ENCODE measurements around the gene C9orf50.

Gene C9orf50

GRCh38 chr9:129641750-129642585 lies 21.1 kb upstream of the C9orf50 start, which contains the start of gene ASB6 (continued):
- TF ChIP-seq ZBTB11 (tag by site-specific recombination; conservative IDR thresholded peaks at IDR 0.05; ENCODE audit: low read depth) (peak; percentile 97), ZNF366 (tag by site-specific recombination; conservative IDR thresholded peaks at IDR 0.05) (no peak), REPIN1 (tag by site-specific recombination; IDR thresholded peaks at IDR 0.05; ENCODE audit: low read depth) (peak; percentile 56; the same call in 1 of the 2 replicates), SETDB1 (IDR thresholded peaks at IDR 0.05; ENCODE audit: insufficient read length, low read length) (no peak), ZNF175 (tag by site-specific recombination; IDR thresholded peaks at IDR 0.05) (no peak), ZNF133 (tag by site-specific recombination; IDR thresholded peaks at IDR 0.05) (no peak), ZSCAN23 (tag by site-specific recombination; IDR thresholded peaks at IDR 0.05) (0 out of 2 replicates have a peak, but pooled peaks have one; percentile 33), ZNF112 (tag by site-specific recombination; IDR thresholded peaks at IDR 0.05) (no peak), ZNF658 (tag by site-specific recombination; IDR thresholded peaks at IDR 0.05) (no peak), ZNF221 (tag by site-specific recombination; IDR thresholded peaks at IDR 0.05; ENCODE audit: borderline replicate concordance) (no peak), KLF16 (tag by site-specific recombination; IDR thresholded peaks at IDR 0.05) (peak; percentile 95), ZNF404 (tag by site-specific recombination; IDR thresholded peaks at IDR 0.05) (no peak), OVOL3 (tag by site-specific recombination; IDR thresholded peaks at IDR 0.05) (no peak), ZBTB8A (tag by site-specific recombination; IDR thresholded peaks at IDR 0.05) (peak; percentile 86), ZNF670 (tag by site-specific recombination; IDR thresholded peaks at IDR 0.05; ENCODE audit: low read depth) (no peak), YY2 (tag by site-specific recombination; IDR thresholded peaks at IDR 0.05) (peak; percentile 75), ZNF433 (tag by site-specific recombination; IDR thresholded peaks at IDR 0.05; ENCODE audit: low read depth) (no peak), PRDM2 (tag by site-specific recombination; IDR thresholded peaks at IDR 0.05; ENCODE audit: borderline replicate concordance) (no peak), ZNF335 (tag by site-specific recombination; conservative IDR thresholded peaks at IDR 0.05) (no peak; the same call in 1 of the 2 replicates), ZNF354C (tag by site-specific recombination; IDR thresholded peaks at IDR 0.05; ENCODE audit: borderline replicate concordance, low read depth) (no peak), ZNF621 (tag by site-specific recombination; IDR thresholded peaks at IDR 0.05) (no peak), ZNF843 (tag by site-specific recombination; IDR thresholded peaks at IDR 0.05) (peak; percentile 75), SP7 (tag by site-specific recombination; IDR thresholded peaks at IDR 0.05) (peak; percentile 92), ZBTB48 (tag by site-specific recombination; IDR thresholded peaks at IDR 0.05) (peak; percentile 49; the same call in 1 of the 2 replicates), ZSCAN16 (tag by site-specific recombination; IDR thresholded peaks at IDR 0.05) (no peak), ZNF776 (tag by site-specific recombination; IDR thresholded peaks at IDR 0.05; ENCODE audit: borderline replicate concordance) (no peak), ZNF2 (tag by site-specific recombination; IDR thresholded peaks at IDR 0.05) (no peak; the same call in 1 of the 2 replicates), WT1 (tag by site-specific recombination; IDR thresholded peaks at IDR 0.05) (no peak; the same call in 1 of the 2 replicates), SALL2 (tag by site-specific recombination; IDR thresholded peaks at IDR 0.05; ENCODE audit: borderline replicate concordance) (no peak)
- TF ChIP-seq, protein P1, sequence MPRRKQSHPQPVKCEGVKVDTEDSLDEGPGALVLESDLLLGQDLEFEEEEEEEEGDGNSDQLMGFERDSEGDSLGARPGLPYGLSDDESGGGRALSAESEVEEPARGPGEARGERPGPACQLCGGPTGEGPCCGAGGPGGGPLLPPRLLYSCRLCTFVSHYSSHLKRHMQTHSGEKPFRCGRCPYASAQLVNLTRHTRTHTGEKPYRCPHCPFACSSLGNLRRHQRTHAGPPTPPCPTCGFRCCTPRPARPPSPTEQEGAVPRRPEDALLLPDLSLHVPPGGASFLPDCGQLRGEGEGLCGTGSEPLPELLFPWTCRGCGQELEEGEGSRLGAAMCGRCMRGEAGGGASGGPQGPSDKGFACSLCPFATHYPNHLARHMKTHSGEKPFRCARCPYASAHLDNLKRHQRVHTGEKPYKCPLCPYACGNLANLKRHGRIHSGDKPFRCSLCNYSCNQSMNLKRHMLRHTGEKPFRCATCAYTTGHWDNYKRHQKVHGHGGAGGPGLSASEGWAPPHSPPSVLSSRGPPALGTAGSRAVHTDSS (tag by site-specific recombination; IDR thresholded peaks at IDR 0.05): no peak
